C4-2B (cell line): ENCODE measurements around the gene C1QC.

Experiments
- ZFX ChIP-seq: fragments of 450-650 bp; IDR thresholded peaks from 2 replicates; pipeline ENCODE4 v1.6.1; 2017
- TF ChIP-seq, protein P1 (sequence below): fragments of 450-650 bp; conservative IDR thresholded peaks from 2 replicates; pipeline ENCODE4 v1.5.1; 2017; ENCODE audit warnings: mild to moderate bottlenecking

DNA sequence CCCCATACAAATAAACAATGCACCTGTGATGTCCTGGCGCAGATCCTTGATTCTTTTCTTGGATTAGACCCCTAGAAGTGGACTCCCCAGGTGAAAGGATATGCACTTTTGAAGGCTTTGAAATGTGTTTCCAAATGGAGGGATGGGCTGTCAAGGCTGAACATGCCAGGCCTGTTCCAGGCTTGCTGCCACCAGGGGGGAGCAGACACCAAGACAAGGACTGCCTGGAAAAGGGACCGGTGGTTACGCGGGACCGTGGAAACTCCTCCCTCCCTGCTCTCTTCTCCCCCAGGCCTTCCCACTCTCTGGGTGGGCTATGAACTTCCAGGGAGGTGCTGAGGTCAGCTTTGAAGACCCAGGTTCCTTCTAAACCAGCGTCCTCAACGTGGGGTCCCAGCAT, 22.3 kb downstream of the C1QC start:
- TF ChIP-seq, protein P1, sequence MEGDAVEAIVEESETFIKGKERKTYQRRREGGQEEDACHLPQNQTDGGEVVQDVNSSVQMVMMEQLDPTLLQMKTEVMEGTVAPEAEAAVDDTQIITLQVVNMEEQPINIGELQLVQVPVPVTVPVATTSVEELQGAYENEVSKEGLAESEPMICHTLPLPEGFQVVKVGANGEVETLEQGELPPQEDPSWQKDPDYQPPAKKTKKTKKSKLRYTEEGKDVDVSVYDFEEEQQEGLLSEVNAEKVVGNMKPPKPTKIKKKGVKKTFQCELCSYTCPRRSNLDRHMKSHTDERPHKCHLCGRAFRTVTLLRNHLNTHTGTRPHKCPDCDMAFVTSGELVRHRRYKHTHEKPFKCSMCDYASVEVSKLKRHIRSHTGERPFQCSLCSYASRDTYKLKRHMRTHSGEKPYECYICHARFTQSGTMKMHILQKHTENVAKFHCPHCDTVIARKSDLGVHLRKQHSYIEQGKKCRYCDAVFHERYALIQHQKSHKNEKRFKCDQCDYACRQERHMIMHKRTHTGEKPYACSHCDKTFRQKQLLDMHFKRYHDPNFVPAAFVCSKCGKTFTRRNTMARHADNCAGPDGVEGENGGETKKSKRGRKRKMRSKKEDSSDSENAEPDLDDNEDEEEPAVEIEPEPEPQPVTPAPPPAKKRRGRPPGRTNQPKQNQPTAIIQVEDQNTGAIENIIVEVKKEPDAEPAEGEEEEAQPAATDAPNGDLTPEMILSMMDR, result peak; percentile 37
- TF ChIP-seq ZFX, result no peak
